Calu3 (cell line): Measurements from ENCODE around the gene TMEM225B. TPM values are rescaled to one million over a fixed set of nuclear protein-coding genes. Genes with fewer than 3 reads are reported as not detected.
"Not testable (repeated sequence)": the region's sequence is repeated elsewhere in the genome, so short reads cannot be mapped to it uniquely, and the experiment has no call there.

Experiments used
- BruUV-seq: library from RNA; stranded (reverse); fragments of 400-500 nt; replicated peaks from 2 replicates; lab custom pipeline; 2021; lab: Mats Ljungman, UMichigan
- CTCF ChIA-PET: fragments of 300-600 bp; sonication (Branson Sonifier 250); formaldehyde crosslinking; loops from one replicate; lab custom pipeline; 2022; ENCODE audit warnings: antibody characterized with exemption; lab: Charles Lee
- DNase-seq: peaks from one replicate; pipeline ENCODE4 v3.0.0; 2022
- H3K27ac Mint-ChIP-seq: one replicate; pipeline ENCODE4 v1.8.0; 2022; ENCODE audit warnings: mixed read lengths; ENCODE audit not compliant: unreplicated experiment
- H3K27me3 Mint-ChIP-seq: one replicate; pipeline ENCODE4 v1.8.0; 2022; ENCODE audit warnings: mixed read lengths; ENCODE audit not compliant: unreplicated experiment
- H3K36me3 Mint-ChIP-seq: one replicate; pipeline ENCODE4 v1.8.0; 2022; ENCODE audit warnings: mild to moderate bottlenecking, moderate library complexity, mixed read lengths; ENCODE audit not compliant: insufficient read depth, unreplicated experiment
- H3K4me1 Mint-ChIP-seq: one replicate; pipeline ENCODE4 v1.8.0; 2022; ENCODE audit warnings: mild to moderate bottlenecking, low read depth, mixed read lengths; ENCODE audit not compliant: unreplicated experiment
- H3K4me3 Mint-ChIP-seq: one replicate; pipeline ENCODE4 v1.8.0; 2022; ENCODE audit warnings: mild to moderate bottlenecking, low read depth, moderate library complexity, mixed read lengths; ENCODE audit not compliant: unreplicated experiment
- H3K9me3 Mint-ChIP-seq: one replicate; pipeline ENCODE4 v1.8.0; 2022; ENCODE audit warnings: low read depth, mixed read lengths; ENCODE audit not compliant: unreplicated experiment
- CTCF ChIP-seq: fragments of 200-600 bp; IDR thresholded peaks from one replicate; pipeline ENCODE4 v1.8.0; 2022; ENCODE audit warnings: antibody characterized with exemption; ENCODE audit not compliant: unreplicated experiment
- intact Hi-C: fragments of 100-400 bp; cut with micrococcal nuclease; formaldehyde crosslinking; loops from one replicate; pipeline ENCODE4 v1.10.0; 2022; ENCODE audit not compliant: unreplicated experiment
- total RNA-seq: library from RNA; stranded (reverse); gene quantifications from 2 replicates; pipeline ENCODE4 v1.2.3, GENCODE V29; 2022

Gene TMEM225B
- total RNA-seq, 1 experiment from 2014 or later: not detected

- Mint-ChIP-seq H3K9me3 (no peaks in the 10 kb centered on the region), H3K4me3 (no peak overlapping the region), H3K36me3 (peaks cover 5% of the 10 kb centered on the region), H3K4me1 (no peaks in the 10 kb centered on the region), H3K27me3 (no peaks in the 10 kb centered on the region), H3K27ac (no peak overlapping the region)
- no peak for TF ChIP-seq CTCF
- no peak for DNase-seq
- CTCF ChIA-PET: no interaction called here
- intact Hi-C loops: no loop called here
- BruUV-seq: no TSS peak
Observed at GRCh38 chr7:99629643-99630042, 31.6 kb downstream of the TMEM225B start.

GRCh38 chr7:99631295-99632109 lies 33.4 kb downstream of the TMEM225B start:
- Mint-ChIP-seq H3K36me3 (peaks cover 5% of the 10 kb centered on the region), H3K9me3 (no peaks in the 10 kb centered on the region), H3K4me1 (no peaks in the 10 kb centered on the region), H3K27me3 (no peaks in the 10 kb centered on the region), H3K27ac (no peak overlapping the region), H3K4me3 (no peak overlapping the region)
- TF ChIP-seq CTCF: no peak
- intact Hi-C loops: loop anchor here (1.0 kb wide), 1 partner anchor 207 kb away; no protein-coding TSS in a partner anchor
- no TSS peak for BruUV-seq
- CTCF ChIA-PET: interaction anchor here (0.7 to 1.7 kb wide), 2 partner anchors 207 to 422 kb away, joined by 3 to 10 read pairs; no protein-coding TSS in a partner anchor
- DNase-seq: peak; percentile 5

- H3K27me3 Mint-ChIP-seq, H3K9me3 Mint-ChIP-seq, H3K4me1 Mint-ChIP-seq, BruUV-seq, H3K4me3 Mint-ChIP-seq, H3K36me3 Mint-ChIP-seq, DNase-seq, H3K27ac Mint-ChIP-seq, intact Hi-C loops, CTCF ChIA-PET: not testable (repeated sequence)
Observed at GRCh38 chr7:99637414-99637813, 39.3 kb downstream of the TMEM225B start.

GRCh38 chr7:99638731-99639130 lies 40.7 kb downstream of the TMEM225B start:
- Mint-ChIP-seq H3K4me1 (no peaks in the 10 kb centered on the region), H3K27me3 (no peaks in the 10 kb centered on the region), H3K27ac (no peak overlapping the region), H3K36me3 (no peaks in the 10 kb centered on the region), H3K9me3 (no peaks in the 10 kb centered on the region), H3K4me3 (no peak overlapping the region)
- no peak for TF ChIP-seq CTCF
- no TSS peak for BruUV-seq
- CTCF ChIA-PET: no interaction called here
- intact Hi-C loops: no loop called here
- no peak for DNase-seq

GRCh38 chr7:99639267-99639666 lies 41.2 kb downstream of the TMEM225B start:
- no TSS peak for BruUV-seq
- H3K4me3 Mint-ChIP-seq: no peak overlapping the region
- no peaks in the 10 kb centered on the region for H3K27me3 Mint-ChIP-seq
- TF ChIP-seq CTCF: no peak
- no peaks in the 10 kb centered on the region for H3K36me3 Mint-ChIP-seq
- CTCF ChIA-PET: no interaction called here
- H3K9me3 Mint-ChIP-seq: no peaks in the 10 kb centered on the region
- no peaks in the 10 kb centered on the region for H3K4me1 Mint-ChIP-seq
- intact Hi-C loops: no loop called here
- H3K27ac Mint-ChIP-seq: no peak overlapping the region
- DNase-seq: no peak
